MG63 (cell line): ENCODE results near the gene SLC12A7. TPM values are rescaled to one million over a fixed set of nuclear protein-coding genes. Genes with fewer than 3 reads are reported as not detected.
"Not testable (repeated sequence)": the region's sequence is repeated elsewhere in the genome, so short reads cannot be mapped to it uniquely, and the experiment has no call there.

ENCODE experiments used
- DNase-seq: peaks from one replicate; pipeline ENCODE4 v3.0.0-alpha.2; 2020
- H3K27me3 ChIP-seq: fragments of 250-450 bp; sonication (Bioruptor Pico); 2 replicates; pipeline ENCODE4 v1.5.1; 2020; ENCODE audit warnings: mild to moderate bottlenecking, moderate library complexity
- H3K36me3 ChIP-seq: fragments of 250-450 bp; sonication (Bioruptor Pico); 2 replicates; pipeline ENCODE4 v1.5.1; 2020; ENCODE audit warnings: mild to moderate bottlenecking, moderate library complexity
- H3K4me3 ChIP-seq: fragments of 250-450 bp; sonication (Bioruptor Pico); 2 replicates; pipeline ENCODE4 v1.5.1; 2020; ENCODE audit warnings: mild to moderate bottlenecking, moderate library complexity
- H3K9me3 ChIP-seq: fragments of 250-450 bp; sonication (Bioruptor Pico); 2 replicates; pipeline ENCODE4 v1.5.1; 2020; ENCODE audit warnings: mild to moderate bottlenecking, moderate library complexity
- total RNA-seq: library from RNA; depleted of rRNA; stranded (reverse); fragments of >200 nt; shearing (Covaris generic); gene quantifications from 2 replicates; pipeline ENCODE4 v1.2.3, GENCODE V29; 2014; ENCODE audit warnings: low replicate concordance

SLC12A7 gene
- total RNA-seq, 1 experiment from 2014 or later: 39.7 TPM

DNA sequence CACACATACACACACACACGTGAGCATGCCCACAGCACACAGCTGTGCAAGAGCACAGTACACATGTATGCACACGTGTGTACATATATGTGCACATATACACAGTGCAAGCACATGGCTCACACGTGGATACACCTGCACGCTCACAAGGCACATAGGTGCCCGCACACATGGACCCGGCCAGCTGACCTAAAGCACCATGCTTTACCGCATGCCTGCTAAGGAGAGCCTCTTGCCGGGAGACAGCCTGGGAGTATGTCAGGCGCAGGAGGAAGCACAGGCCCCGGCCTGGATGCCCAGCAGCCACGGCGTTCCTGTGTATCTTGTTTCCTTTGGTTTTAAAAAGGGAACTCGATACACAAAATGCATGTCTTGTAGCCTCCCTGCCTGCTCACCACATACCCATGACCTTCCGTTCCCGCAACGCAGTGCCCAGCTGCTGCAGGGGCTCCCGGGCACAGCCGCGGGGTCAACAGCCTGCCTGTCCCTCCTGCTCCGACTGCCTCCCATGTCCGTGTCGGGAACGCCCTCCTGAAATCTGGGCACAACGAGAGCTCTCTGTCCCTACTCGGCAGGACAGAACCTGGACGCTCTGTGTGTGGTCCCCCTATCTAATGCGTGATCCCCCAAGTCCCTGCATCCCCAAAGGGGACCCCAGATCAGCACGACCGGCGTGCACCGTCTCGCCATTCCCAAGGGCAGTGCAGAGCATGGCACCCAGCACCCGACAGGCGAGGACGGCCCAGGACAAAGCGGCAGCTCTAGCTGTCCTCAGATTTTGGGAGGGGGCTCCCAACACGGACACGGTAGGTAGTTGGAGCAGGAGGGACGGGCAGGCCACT lies 3.6 kb downstream of the SLC12A7 start:
- DNase-seq: no peak
- Histone ChIP-seq H3K4me3 (no peak overlapping the region), H3K36me3 (peaks cover 46% of the 10 kb centered on the region), H3K9me3 (no peaks in the 10 kb centered on the region), H3K27me3 (no peaks in the 10 kb centered on the region)

GRCh38 chr5:1107167-1108022 lies 4.5 kb downstream of the SLC12A7 start:
- Histone ChIP-seq H3K4me3 (no peak overlapping the region), H3K27me3 (no peaks in the 10 kb centered on the region), H3K9me3 (no peaks in the 10 kb centered on the region), H3K36me3 (peaks cover 47% of the 10 kb centered on the region)
- DNase-seq: no peak

GRCh38 chr5:1106385-1107166 lies 5.3 kb downstream of the SLC12A7 start:
- no peak overlapping the region for H3K4me3 ChIP-seq
- H3K9me3 ChIP-seq: no peaks in the 10 kb centered on the region
- no peaks in the 10 kb centered on the region for H3K27me3 ChIP-seq
- peaks cover 47% of the 10 kb centered on the region for H3K36me3 ChIP-seq
- DNase-seq: no peak

DNA sequence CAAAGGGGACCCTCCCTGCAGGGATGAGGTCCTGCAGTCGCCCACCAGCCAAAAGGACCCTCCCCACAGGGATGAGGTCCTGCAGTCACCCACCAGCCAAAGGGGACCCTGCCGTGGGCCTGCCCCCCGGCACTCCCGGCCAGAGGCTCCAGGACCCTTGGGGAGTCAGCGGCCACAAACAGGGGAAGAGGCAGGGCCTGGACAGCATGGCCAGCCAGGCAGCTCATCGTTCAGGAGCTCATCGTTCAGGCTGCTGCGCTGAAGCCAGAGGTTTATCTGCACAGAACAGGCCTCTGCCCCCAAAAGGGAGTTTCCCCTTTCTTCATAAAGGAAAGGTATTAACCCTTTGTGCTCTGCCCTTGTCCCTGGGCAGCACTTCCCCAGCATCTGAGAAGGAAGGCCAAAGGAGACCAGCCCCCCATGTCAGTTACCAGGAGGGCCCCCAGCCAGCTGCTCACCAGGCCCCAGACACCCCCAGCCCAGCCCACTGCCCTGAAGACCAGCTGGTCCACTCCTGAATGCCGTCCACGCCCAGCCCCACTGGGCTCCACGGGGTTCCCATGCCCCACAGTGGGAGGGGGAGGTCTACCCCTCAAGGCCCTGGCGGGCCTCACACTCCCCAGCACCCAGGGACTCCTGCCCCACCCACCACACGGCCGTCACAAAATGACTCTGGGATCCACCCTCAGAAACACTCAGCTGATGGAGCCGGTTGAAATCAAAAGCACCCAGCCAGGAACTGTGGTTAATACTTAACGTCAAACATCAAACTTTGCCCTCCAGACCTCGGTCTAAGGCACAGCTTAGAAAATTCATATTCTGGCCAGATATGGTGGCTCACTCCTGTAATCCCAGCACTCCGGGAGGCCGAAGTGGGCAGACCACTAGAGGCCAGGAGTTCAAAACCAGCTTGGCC lies 6.3 kb downstream of the SLC12A7 start:
- H3K36me3 ChIP-seq: peaks cover 52% of the 10 kb centered on the region
- H3K27me3 ChIP-seq: no peaks in the 10 kb centered on the region
- H3K4me3 ChIP-seq: no peak overlapping the region
- DNase-seq: no peak
- H3K9me3 ChIP-seq: no peaks in the 10 kb centered on the region

DNA sequence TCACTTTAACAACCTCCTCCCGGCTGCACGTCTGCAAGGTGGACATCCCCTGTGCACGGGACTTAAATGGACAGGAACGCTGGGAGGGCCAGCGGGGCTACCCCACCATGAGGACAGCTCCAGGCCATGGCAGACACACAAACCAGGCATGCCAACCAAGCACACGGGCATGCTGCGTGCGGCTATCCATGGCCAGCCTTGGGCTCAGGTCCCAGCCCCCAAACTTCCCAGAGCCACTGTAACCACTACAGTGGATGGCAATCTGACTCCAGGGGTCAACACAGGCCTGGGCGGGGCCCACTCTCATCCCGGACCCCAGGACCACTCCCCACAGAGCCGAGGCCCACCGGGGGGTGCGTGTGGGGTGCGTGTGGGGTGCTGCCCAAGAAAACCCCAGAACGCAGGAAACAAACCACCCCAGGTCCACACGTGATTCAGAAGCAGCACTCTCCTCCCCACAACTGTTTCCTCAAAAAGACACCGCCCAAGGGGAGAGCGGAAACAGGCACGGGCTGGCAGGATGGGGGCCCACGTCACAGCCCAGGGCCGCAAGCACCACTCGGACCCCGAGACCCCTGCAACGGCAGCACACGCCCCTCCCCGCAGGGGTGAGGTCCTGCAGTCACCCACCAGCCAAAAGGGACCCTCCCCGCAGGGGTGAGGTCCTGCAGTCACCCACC lies 7.4 kb downstream of the SLC12A7 start:
- Histone ChIP-seq H3K27me3 (no peaks in the 10 kb centered on the region), H3K36me3 (peaks cover 46% of the 10 kb centered on the region), H3K9me3 (no peaks in the 10 kb centered on the region), H3K4me3 (no peak overlapping the region)
- DNase-seq: no peak

DNA sequence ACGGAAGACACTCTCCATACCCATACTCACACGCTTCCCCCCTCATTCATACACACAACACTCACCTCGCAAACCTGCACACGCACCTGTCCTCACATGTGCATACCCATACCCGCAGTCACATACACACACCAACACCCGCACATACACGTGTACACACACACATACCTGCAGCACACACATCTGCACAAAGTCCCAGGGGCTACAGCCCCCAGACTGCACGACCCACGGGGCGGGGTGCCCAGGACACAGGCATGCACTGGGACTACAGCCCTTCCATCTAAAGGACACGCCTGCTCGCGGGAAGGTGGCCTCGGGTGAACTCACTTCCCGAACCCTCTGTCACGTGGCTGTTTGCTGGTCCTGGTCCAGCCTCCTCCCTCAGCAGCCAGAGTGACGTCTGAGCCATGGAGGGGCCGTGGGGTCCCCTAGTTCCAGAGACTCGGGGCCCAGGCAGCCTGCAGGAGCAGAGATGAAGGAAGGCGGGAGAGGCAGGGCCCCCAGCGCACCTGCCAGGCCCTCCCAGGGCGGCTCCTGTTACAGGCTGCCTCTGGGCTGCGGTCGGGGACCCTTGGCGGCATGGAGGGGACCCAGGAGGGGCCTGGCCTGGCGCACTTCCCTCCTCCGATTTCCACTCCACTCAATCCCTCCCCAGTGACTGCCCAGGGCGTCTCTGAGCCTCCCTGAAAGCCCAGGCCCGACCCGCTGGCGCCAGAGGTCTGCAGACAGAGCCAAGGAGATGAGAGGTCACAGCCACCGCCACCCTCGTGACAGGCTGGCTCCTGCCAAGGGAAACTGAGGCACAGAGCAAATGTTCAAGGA lies 8.1 kb downstream of the SLC12A7 start:
- H3K27me3 ChIP-seq: no peaks in the 10 kb centered on the region
- DNase-seq: no peak
- peaks cover 39% of the 10 kb centered on the region for H3K36me3 ChIP-seq
- H3K9me3 ChIP-seq: no peaks in the 10 kb centered on the region
- H3K4me3 ChIP-seq: no peak overlapping the region

GRCh38 chr5:1103093-1103492 lies 8.8 kb downstream of the SLC12A7 start:
- Histone ChIP-seq H3K9me3 (no peaks in the 10 kb centered on the region), H3K36me3 (peaks cover 33% of the 10 kb centered on the region), H3K27me3 (no peaks in the 10 kb centered on the region), H3K4me3 (no peak overlapping the region)
- no peak for DNase-seq

DNA sequence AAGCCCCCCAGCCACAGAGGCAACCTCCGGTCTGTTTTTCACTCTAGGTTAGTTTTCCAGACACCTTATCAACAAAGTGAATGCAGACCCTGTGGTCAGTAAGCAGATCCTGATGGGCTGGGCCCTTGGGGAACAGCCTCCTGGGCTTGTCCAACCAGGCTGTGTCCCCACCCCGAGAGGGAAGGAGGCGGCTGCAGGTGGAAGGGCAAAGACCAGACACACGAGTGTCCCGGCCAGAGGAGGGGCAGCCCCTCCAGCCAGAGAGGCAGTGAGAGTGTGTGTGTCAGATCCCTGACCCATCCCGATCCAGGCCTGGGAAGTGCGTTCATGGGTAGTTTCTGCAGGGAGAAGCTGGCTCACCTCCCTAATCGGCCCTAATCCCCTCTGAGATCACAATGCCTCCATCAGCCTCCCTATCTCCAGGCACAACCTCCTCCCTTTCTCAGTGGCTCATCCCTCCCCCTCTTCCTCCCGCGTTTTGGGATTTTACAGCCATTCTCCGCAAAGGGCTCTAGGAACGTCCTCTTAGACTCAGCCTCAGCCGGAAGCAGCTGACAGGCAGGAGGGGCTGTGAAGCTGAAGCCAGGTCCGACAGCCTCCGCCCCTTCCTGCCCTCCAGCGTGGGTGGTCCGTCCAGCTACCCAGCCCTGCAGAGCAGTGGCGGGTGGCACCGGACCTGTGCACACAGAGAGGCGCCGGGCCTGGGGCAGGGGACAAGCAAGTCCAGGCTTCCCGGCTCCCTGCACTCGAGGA lies 9.7 kb downstream of the SLC12A7 start:
- DNase-seq: no peak
- Histone ChIP-seq H3K27me3 (no peaks in the 10 kb centered on the region), H3K36me3 (peaks cover 26% of the 10 kb centered on the region), H3K9me3 (no peaks in the 10 kb centered on the region), H3K4me3 (no peak overlapping the region)

DNA sequence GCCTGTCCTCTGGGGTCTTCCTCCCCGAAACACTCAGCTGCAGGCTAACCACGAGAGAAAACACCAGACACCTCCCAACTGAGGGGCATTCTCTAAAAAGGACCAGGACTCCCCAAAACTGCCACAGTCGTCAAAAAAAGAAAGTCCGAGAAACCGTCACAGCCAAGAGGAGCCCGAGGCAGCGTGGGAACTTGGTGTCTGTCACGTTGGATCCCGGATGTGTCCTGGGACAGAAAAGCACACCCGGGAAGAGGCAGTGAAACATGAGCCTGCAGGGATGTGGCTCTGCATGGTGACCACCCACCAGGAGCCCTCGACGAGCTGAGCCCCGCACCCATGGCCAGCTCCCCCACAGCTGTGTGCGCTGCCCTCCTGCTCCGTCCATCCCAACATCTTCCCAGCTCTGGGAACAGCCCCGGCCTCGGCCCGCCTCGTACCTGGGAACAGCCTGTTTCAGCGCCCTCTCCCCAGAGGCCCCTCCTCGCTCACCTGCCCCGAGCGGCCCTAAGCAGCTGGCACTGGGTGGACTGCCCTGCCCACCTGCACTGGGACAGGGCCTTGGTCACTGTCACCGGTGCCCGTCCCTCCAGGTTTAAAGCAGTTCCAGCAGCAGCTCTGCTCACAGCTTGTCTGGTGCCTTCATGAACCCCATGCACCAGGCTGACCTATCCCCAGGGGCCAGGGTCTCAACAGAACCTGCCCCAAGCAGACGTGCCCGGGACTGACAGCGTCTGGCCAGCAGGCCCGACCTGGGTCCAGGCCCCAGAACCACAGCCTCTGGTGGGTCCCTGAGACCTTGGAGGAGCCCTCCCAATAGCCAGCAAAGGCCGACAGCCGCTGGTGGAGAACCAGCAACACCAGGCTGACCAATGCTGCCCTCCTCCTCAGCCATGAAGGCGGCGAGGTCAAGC lies 10.9 kb downstream of the SLC12A7 start:
- Histone ChIP-seq H3K4me3 (no peak overlapping the region), H3K27me3 (no peaks in the 10 kb centered on the region), H3K36me3 (peaks cover 22% of the 10 kb centered on the region), H3K9me3 (no peaks in the 10 kb centered on the region)
- DNase-seq: no peak

- DNase-seq: no peak
- Histone ChIP-seq H3K36me3 (peaks cover 28% of the 10 kb centered on the region), H3K4me3 (no peak overlapping the region), H3K27me3 (no peaks in the 10 kb centered on the region), H3K9me3 (no peaks in the 10 kb centered on the region)
Observed at GRCh38 chr5:1099926-1100663, 11.8 kb downstream of the SLC12A7 start.

DNA sequence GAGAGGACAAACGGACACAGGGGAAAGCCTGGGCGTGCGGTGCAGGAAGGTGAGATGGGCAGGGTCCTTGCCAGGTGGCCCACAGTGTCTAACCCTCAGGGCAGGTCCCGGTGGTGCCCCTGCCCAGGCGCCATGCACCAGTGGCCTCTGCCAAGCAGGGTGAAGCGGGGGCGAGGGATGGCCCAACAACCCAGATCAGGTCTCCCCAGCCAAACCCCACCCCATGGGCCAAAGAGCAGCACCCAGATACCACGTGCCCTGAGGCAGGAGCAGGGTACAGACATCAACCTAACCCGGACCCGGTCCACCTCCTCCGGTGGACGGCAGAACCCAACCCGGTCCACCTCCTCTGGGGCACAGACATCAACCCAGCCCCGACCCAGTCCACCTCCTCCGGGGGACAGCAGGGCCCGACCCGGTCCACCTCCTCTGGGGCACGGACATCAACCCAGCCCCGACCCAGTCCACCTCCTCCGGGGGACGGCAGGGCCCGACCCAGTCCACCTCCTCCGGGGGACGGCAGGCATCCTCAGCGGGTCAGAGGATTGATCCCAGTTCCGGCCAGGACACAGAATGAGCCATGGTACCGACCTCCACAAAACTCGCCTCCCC lies 12.8 kb downstream of the SLC12A7 start:
- H3K9me3 ChIP-seq: no peaks in the 10 kb centered on the region
- peaks cover 33% of the 10 kb centered on the region for H3K36me3 ChIP-seq
- H3K4me3 ChIP-seq: no peak overlapping the region
- no peaks in the 10 kb centered on the region for H3K27me3 ChIP-seq
- DNase-seq: no peak

- H3K9me3 ChIP-seq, DNase-seq, H3K27me3 ChIP-seq, H3K4me3 ChIP-seq: not testable (repeated sequence)
- H3K36me3 ChIP-seq: peaks cover 35% of the 10 kb centered on the region
Observed at GRCh38 chr5:1097988-1098385, 13.9 kb downstream of the SLC12A7 start.
